Skeletal muscle tissue (tissue), 4 donors: ENCODE data around the gene CEP250. TPM values are rescaled to one million over a fixed set of nuclear protein-coding genes. Genes with fewer than 3 reads are reported as not detected.
"Not testable (repeated sequence)": the region's sequence is repeated elsewhere in the genome, so short reads cannot be mapped to it uniquely, and the experiment has no call there.

Experiments
- H3K27ac ChIP-seq: one replicate; pipeline ENCODE4 v1.7.0; 2013; ENCODE audit warnings: mild to moderate bottlenecking, low read depth, low read length, inconsistent platforms
- H3K27me3 ChIP-seq, 3 donors: one replicate each; pipeline ENCODE4 v1.7.0; 2013; ENCODE audit warnings: low read length in 3 of 3; ENCODE audit not compliant: control insufficient read depth in 3 of 3, insufficient read depth in 3 of 3
- H3K36me3 ChIP-seq, 3 donors: one replicate each; pipeline ENCODE4 v1.7.0; 2013; ENCODE audit warnings: low read length in 3 of 3; ENCODE audit not compliant: control insufficient read depth in 3 of 3, insufficient read depth in 3 of 3
- H3K4me1 ChIP-seq, 3 donors: one replicate each; pipeline ENCODE4 v1.7.0; 2013; ENCODE audit warnings: low read length in 3 of 3, mild to moderate bottlenecking in 3 of 3; ENCODE audit not compliant: control insufficient read depth in 3 of 3, insufficient read depth in 3 of 3
- H3K4me3 ChIP-seq, 3 donors: one replicate each; pipeline ENCODE4 v1.7.0; 2013; ENCODE audit warnings: low read length in 3 of 3
- H3K9ac ChIP-seq, 3 donors: one replicate each; pipeline ENCODE4 v1.7.0; 2013; ENCODE audit warnings: low read length in 3 of 3, mild to moderate bottlenecking in 3 of 3, moderate library complexity in 2 of 3, low read depth in 1 of 3
- H3K9me3 ChIP-seq, 3 donors: one replicate each; pipeline ENCODE4 v1.7.0; 2013; ENCODE audit warnings: low read length in 3 of 3; ENCODE audit not compliant: control insufficient read depth in 3 of 3
- total RNA-seq: library from RNA; depleted of rRNA; stranded (reverse); fragments of >200 nt; gene quantifications from one replicate; pipeline ENCODE4 v1.2.3, GENCODE V29; 2014
- donor health status: Osteomylitis.

CEP250 gene
- total RNA-seq, 1 donor from 2014 or later = 14.6 TPM

DNA sequence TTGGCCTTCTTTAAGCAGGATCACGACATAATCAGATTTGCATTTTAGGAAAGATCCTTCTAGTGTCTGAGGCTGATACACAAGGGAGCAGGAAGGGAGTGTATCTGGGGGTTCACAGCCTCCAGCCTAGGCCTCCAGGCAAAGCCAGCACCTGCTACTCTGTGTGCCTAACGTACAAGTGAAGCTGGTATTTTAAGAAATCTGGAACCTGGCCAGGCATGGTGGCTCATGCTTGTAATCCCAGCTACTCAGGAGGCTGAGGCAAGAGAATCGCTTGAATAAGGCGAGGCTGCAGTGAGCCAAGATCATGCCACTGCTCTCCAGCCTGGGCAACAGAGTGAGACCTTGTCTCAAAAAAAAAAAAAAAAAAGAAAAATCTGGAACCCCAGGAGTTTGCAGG, 100.1 kb downstream of the CEP250 start:
- H3K9ac ChIP-seq, H3K27me3 ChIP-seq, H3K4me3 ChIP-seq, H3K9me3 ChIP-seq, H3K4me1 ChIP-seq, H3K27ac ChIP-seq: not testable (repeated sequence)
- H3K36me3 ChIP-seq = peaks cover 43 to 53% (median 52%) of the 10 kb centered on the region in 3 donors

DNA sequence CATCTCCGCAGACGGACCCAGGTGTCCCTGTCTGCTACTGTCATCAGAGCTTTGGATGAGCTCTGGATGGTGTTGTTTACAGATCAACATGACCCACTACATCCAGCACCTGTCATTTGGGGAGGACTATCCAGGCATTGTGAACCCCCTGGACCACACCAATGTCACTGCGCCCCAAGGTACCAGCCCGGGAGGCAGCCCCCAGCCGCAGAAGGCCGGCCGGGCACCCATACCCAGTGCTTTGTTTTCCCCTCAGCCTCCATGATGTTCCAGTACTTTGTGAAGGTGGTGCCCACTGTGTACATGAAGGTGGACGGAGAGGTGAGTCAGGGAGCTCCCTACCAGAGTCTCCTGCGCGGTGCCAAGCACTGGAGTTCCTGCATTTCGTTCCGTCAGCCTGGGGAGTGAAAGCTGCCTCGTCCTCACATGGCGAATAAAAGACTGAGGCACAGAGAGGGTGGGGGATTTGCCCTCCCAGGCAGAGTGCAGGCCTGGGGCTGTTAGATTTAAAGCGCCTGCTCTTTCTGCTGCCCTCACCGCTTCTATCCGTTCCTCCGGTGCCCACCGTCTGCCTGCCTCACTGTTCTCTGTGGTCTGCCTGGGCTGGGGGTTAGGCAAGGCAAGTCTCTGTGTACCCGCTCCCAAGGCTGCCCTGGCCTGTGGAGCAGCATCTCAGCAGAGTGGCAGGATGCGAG, 100.7 kb downstream of the CEP250 start:
- Histone ChIP-seq H3K27me3 (no peaks in the 10 kb centered on the region), H3K36me3 (peaks cover 43 to 49% (median 48%) of the 10 kb centered on the region in 3 donors), H3K27ac (no peak overlapping the region), H3K4me1 (no peaks in the 10 kb centered on the region), H3K4me3 (no peak overlapping the region), H3K9me3 (no peaks in the 10 kb centered on the region), H3K9ac (no peak overlapping the region)

DNA sequence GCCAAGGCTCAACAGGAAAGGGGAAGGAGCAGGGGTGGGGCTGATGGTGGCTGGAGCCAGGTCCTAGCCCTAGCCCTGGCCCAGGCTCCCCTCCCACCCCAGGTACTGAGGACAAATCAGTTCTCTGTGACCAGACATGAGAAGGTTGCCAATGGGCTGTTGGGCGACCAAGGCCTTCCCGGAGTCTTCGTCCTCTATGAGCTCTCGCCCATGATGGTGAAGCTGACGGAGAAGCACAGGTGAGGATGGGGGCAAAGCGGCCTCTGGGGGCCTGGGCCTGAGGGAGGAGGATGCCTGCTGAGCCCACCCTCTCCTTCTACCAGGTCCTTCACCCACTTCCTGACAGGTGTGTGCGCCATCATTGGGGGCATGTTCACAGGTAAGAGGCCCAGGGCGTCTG, 101.5 kb downstream of the CEP250 start:
- H3K9me3 ChIP-seq = no peaks in the 10 kb centered on the region
- H3K4me3 ChIP-seq = no peak overlapping the region
- H3K9ac ChIP-seq = no peak overlapping the region
- no peaks in the 10 kb centered on the region for H3K27me3 ChIP-seq
- no peaks in the 10 kb centered on the region for H3K4me1 ChIP-seq
- H3K36me3 ChIP-seq = peaks cover 35 to 43% (median 42%) of the 10 kb centered on the region in 3 donors
- no peak overlapping the region for H3K27ac ChIP-seq

DNA sequence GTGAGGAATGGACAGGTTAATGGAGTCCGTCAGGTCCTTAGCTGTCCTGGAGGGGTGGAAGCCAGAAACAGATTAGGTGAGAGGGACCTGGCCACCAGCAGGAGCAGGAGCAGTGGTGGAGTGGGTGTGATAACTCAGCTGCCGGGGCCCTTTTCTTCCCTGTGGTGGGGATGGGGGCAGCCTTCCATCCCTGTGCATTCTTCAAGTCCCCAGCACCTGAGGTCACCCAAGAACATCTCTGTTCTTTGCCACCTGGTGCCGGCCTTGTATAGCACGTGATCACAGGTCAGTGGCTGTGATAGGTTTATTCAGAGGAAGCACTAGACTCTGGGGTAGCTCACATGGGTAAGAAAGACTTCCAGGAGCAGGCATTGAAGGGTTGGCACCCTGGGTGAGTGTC, 103.1 kb downstream of the CEP250 start:
- H3K4me1 ChIP-seq = no peaks in the 10 kb centered on the region
- no peak overlapping the region for H3K4me3 ChIP-seq
- no peak overlapping the region for H3K27ac ChIP-seq
- no peak overlapping the region for H3K9ac ChIP-seq
- no peaks in the 10 kb centered on the region for H3K27me3 ChIP-seq
- H3K9me3 ChIP-seq = no peaks in the 10 kb centered on the region
- peaks cover 31 to 37% (median 34%) of the 10 kb centered on the region in 3 donors for H3K36me3 ChIP-seq

DNA sequence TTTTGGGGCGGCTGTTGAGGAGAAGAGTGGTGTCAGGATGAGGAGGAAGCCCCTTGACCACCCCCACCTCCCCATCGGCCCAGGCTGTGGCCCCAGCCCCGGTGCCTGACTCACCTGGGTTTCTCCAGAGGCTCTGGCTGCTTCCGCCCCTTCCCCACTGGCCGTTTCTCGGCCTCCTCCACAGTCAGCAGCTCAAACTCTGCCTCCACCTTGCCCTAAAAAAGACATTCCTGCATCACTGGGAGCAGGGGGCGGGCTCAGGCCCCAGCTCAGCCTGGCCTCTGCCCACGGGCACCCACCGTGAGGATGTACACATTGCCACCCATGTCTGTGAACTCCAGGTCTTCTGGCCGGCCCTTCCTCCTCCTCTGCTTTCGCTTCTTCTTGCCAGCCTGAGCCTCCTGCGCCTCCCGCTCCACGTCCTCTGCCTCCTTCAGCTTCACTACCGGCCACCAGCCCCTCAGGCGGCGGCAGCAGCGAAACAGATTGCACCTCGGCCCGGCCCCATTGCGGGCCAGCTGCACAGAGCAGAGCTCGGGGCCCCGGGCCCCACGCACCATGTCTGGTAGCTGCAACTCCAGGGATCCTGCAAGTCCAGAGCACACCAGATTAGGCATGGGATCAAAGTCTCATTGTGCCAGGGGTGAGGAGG, 103.8 kb downstream of the CEP250 start:
- no peaks in the 10 kb centered on the region for H3K27me3 ChIP-seq
- no peak overlapping the region for H3K27ac ChIP-seq
- H3K9me3 ChIP-seq = no peaks in the 10 kb centered on the region
- H3K4me3 ChIP-seq = no peak overlapping the region
- H3K36me3 ChIP-seq = peaks cover 29 to 34% (median 30%) of the 10 kb centered on the region in 3 donors
- H3K4me1 ChIP-seq = no peaks in the 10 kb centered on the region
- H3K9ac ChIP-seq = no peak overlapping the region

DNA sequence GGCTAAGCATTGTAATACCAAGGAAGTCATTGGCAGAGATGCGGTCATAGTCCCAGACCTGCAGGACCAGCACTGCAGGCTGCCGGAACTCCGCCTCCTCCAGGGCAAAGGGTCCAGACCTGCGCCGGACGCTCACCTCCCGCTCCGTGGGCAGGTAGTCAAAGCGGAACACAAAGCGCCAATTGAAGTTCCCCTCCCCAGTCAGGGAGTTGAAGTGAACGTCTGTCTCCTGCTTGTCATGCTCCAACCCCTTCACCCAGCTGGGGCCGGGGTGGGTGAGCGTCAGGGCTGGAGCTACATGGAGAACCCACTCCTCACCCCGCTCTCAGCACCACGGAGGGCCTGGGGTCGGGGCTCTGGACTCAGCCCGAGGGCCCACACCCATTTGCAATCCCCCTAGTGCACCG, 104.7 kb downstream of the CEP250 start:
- H3K4me1 ChIP-seq = no peaks in the 10 kb centered on the region
- H3K27ac ChIP-seq = no peak overlapping the region
- H3K36me3 ChIP-seq = peaks cover 22 to 26% (median 22%) of the 10 kb centered on the region in 3 donors
- H3K9ac ChIP-seq = no peak overlapping the region
- no peaks in the 10 kb centered on the region for H3K27me3 ChIP-seq
- no peaks in the 10 kb centered on the region for H3K9me3 ChIP-seq
- H3K4me3 ChIP-seq = no peak overlapping the region

DNA sequence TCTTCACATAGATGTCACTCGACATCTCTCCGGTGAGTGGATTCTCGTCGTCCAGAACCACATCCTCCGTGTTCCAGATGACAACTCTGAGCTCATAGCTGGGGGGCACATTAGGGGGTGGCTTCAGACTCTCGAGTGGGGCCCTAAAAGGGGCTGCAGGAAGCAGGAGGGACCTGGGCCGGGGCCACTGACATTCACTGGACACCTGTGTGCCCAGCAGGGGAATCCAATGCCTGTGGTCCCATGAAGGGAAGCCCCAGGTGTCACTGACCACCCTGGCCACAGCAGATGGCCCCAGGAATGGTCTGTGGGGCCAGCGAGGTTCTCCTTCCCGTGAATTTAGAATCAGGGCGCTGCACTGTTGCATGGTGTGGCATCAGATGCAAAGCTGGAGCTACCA, 105.1 kb downstream of the CEP250 start:
- no peak overlapping the region for H3K4me3 ChIP-seq
- H3K27me3 ChIP-seq = no peaks in the 10 kb centered on the region
- H3K9me3 ChIP-seq = no peaks in the 10 kb centered on the region
- no peaks in the 10 kb centered on the region for H3K4me1 ChIP-seq
- no peak overlapping the region for H3K9ac ChIP-seq
- H3K36me3 ChIP-seq = peaks cover 18 to 23% (median 18%) of the 10 kb centered on the region in 3 donors
- H3K27ac ChIP-seq = no peak overlapping the region

DNA sequence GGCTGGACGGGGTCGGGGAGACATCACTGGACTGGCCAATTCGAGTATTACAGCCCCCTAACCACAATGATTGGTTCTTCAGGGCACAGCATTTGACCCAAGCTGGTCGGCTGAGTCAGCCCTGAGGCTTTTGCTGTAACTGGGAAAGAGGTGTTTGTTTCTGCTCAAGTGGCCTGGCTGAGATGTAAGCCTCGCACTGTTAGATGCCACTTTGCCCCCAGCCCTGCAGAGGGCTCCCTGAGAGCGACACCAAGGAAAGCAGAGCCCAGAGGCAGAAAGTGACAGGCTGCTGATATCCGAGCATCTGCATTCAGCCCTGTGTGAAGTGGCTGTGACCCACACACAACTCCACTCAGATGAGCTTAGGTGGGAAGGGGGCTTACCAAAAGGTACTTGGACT, 105.9 kb downstream of the CEP250 start:
- Histone ChIP-seq H3K27ac (no peak overlapping the region), H3K9ac (no peak overlapping the region), H3K27me3 (no peaks in the 10 kb centered on the region), H3K4me1 (no peaks in the 10 kb centered on the region), H3K4me3 (no peak overlapping the region), H3K9me3 (no peaks in the 10 kb centered on the region), H3K36me3 (peaks cover 13 to 17% (median 13%) of the 10 kb centered on the region in 3 donors)

DNA sequence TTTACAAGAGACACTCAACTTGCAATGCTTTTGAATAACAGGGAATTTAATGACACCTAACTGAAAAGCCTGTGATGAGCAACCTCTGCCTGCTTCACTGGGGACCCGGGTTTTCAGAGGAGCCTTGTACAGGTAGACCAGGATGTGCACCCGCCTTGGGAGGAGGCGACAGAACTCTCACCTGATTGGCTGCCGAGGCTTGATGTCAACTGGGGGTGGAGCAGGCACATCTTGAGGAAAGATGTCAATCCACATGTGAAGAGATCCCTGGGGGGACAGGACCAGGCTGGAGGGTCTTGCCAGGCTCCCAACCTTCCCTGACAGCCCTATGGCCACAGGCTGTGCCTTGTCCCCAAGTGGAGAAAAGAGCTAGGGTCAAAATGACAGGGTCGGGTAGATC, 106.3 kb downstream of the CEP250 start:
- H3K27ac ChIP-seq = no peak overlapping the region
- no peak overlapping the region for H3K9ac ChIP-seq
- no peak overlapping the region for H3K4me3 ChIP-seq
- H3K4me1 ChIP-seq = no peaks in the 10 kb centered on the region
- H3K27me3 ChIP-seq = no peaks in the 10 kb centered on the region
- no peaks in the 10 kb centered on the region for H3K9me3 ChIP-seq
- H3K36me3 ChIP-seq = peaks cover 8 to 13% (median 9%) of the 10 kb centered on the region in 3 donors

DNA sequence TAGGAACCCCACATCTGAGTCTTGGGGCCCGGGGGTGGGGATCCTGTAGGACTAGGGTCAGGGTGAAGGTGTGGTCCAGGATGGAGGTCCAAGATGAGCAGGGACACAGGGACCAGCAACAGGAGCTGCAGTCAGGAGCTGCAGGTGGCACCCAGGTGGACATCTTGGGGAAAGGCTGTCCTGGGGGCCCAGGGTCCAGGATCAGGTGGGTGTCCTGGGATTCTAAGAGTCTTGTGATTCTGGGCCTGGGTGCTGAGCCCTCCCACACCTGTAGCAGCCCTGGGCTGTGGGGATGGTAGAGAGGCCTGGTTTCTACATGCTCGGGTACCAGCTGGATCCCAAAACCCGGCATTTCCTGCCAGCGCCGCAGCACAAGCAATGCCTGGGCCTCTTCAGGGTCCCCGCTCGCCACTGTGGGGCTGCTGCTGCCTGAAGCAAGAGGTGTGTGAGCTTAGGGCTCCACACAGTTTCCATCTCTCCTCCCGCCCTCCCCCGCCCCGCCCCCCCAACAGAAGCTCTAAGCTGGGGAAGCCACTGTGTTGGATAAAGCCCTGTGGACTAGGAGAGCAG, 107.2 kb downstream of the CEP250 start:
- no peak overlapping the region for H3K9ac ChIP-seq
- no peak overlapping the region for H3K27ac ChIP-seq

More for the DNA sequence above, 107.2 kb downstream of the CEP250 start:
- Histone ChIP-seq H3K9me3 (no peaks in the 10 kb centered on the region), H3K36me3 (peaks cover 0 to 6% (median 1%) of the 10 kb centered on the region in 3 donors), H3K27me3 (no peaks in the 10 kb centered on the region), H3K4me1 (no peaks in the 10 kb centered on the region), H3K4me3 (no peak overlapping the region)
